Measurements from ENCODE around the gene COL4A2.
A peak's percentile ranks its signal among the peaks of the same experiment; 100 is the strongest.

Gene COL4A2

GRCh38 chr13:110412132-110412914 lies 105.2 kb downstream of the COL4A2 start (continued):
- TF ChIP-seq ZFHX2 (tag by site-specific recombination; conservative IDR thresholded peaks at IDR 0.05) (peak; percentile 52; the same call in 1 of the 2 replicates), KLF17 (tag by site-specific recombination; IDR thresholded peaks at IDR 0.05) (peak; percentile 84), PRDM1 (tag by site-specific recombination; IDR thresholded peaks at IDR 0.05) (peak; percentile 96), ZNF157 (tag by site-specific recombination; IDR thresholded peaks at IDR 0.05) (no peak), KLF7 (tag by site-specific recombination; IDR thresholded peaks at IDR 0.05; ENCODE audit: borderline replicate concordance) (no peak), BCL11B (tag by site-specific recombination; IDR thresholded peaks at IDR 0.05; ENCODE audit: low read depth) (peak; percentile 67; the same call in 1 of the 2 replicates), ZBTB49 (tag by site-specific recombination; IDR thresholded peaks at IDR 0.05; ENCODE audit: low read depth) (no peak), ZFP37 (tag by site-specific recombination; IDR thresholded peaks at IDR 0.05) (peak; percentile 60; the same call in 1 of the 2 replicates), PRDM2 (tag by site-specific recombination; IDR thresholded peaks at IDR 0.05; ENCODE audit: borderline replicate concordance) (no peak), ZNF391 (tag by site-specific recombination; IDR thresholded peaks at IDR 0.05; ENCODE audit: borderline replicate concordance, low read depth) (no peak), ZNF24 (tag by site-specific recombination; IDR thresholded peaks at IDR 0.05) (peak; percentile 90), ZNF426 (tag by site-specific recombination; IDR thresholded peaks at IDR 0.05) (no peak), ZNF274 (IDR thresholded peaks at IDR 0.05; ENCODE audit: low read length) (no peak), ZNF274 (tag by site-specific recombination; IDR thresholded peaks at IDR 0.05; ENCODE audit: borderline replicate concordance) (no peak), SETDB1 (IDR thresholded peaks at IDR 0.05; ENCODE audit: insufficient read length, low read length) (no peak), ZBTB44 (tag by site-specific recombination; IDR thresholded peaks at IDR 0.05) (peak; percentile 75; the same call in 1 of the 2 replicates), ZNF514 (tag by site-specific recombination; IDR thresholded peaks at IDR 0.05) (no peak), ZBTB6 (tag by site-specific recombination; IDR thresholded peaks at IDR 0.05) (no peak), ZNF544 (tag by site-specific recombination; IDR thresholded peaks at IDR 0.05) (no peak), ZNF133 (tag by site-specific recombination; IDR thresholded peaks at IDR 0.05) (no peak), ATF2 (tag by site-specific recombination; IDR thresholded peaks at IDR 0.05; ENCODE audit: low read depth) (peak; percentile 92), ZNF148 (tag by site-specific recombination; IDR thresholded peaks at IDR 0.05; ENCODE audit: borderline replicate concordance) (no peak)
